Measurements from ENCODE around the gene PDLIM4.

The PDLIM4 gene

GRCh38 chr5:132289097-132289496 is 31.6 kb downstream of the PDLIM4 start:
- DNase-seq = no peak

GRCh38 chr5:132291026-132291425 is 33.5 kb downstream of the PDLIM4 start:
- no peak for DNase-seq

GRCh38 chr5:132293066-132293991 is 35.8 kb downstream of the PDLIM4 start:
- peak; percentile 88 for DNase-seq

- peak; percentile 95 for DNase-seq
These were observed 36.7 kb downstream of the PDLIM4 start, which contains the start of gene SLC22A4 for GRCh38 chr5:132293992-132294727. SLC22A4 (plus strand) TSS chr5:132294394; CDS start chr5:132294617, 223 bp downstream.

GRCh38 chr5:132294728-132295504 is 37.4 kb downstream of the PDLIM4 start:
- DNase-seq = peak; percentile 85

GRCh38 chr5:132295505-132296411 is 38.3 kb downstream of the PDLIM4 start:
- DNase-seq = no peak

GRCh38 chr5:132296412-132297016 is 39.0 kb downstream of the PDLIM4 start:
- DNase-seq = no peak

- DNase-seq = no peak
These were observed 39.9 kb downstream of the PDLIM4 start for GRCh38 chr5:132297211-132297940.

GRCh38 chr5:132298298-132299212 is 41.1 kb downstream of the PDLIM4 start:
- DNase-seq = no peak

GRCh38 chr5:132299917-132300316 is 42.4 kb downstream of the PDLIM4 start:
- no peak for DNase-seq

- no peak for DNase-seq
These were observed 43.3 kb downstream of the PDLIM4 start for GRCh38 chr5:132300577-132301343.

GRCh38 chr5:132301344-132302271 is 44.1 kb downstream of the PDLIM4 start:
- DNase-seq = no peak

GRCh38 chr5:132302413-132302812 is 44.9 kb downstream of the PDLIM4 start:
- DNase-seq = no peak

GRCh38 chr5:132303589-132303988 is 46.1 kb downstream of the PDLIM4 start:
- DNase-seq = peak; percentile 74

GRCh38 chr5:132305420-132305819 is 47.9 kb downstream of the PDLIM4 start:
- DNase-seq = no peak

- no peak for DNase-seq
These were observed 51.2 kb downstream of the PDLIM4 start for GRCh38 chr5:132308701-132309100.

- no peak for DNase-seq
These were observed 52.2 kb downstream of the PDLIM4 start for GRCh38 chr5:132309679-132310078.
